GM21717 (cell line): Measurements from ENCODE around the gene DRD4.
"Not testable (repeated sequence)": the region's sequence is repeated elsewhere in the genome, so short reads cannot be mapped to it uniquely, and the experiment has no call there.

Experiments used
- ATAC-seq: cut with Tn5 transposase; IDR thresholded peaks from one replicate; pipeline ENCODE4 v1.9.1; 2021; ENCODE audit warnings: mild to moderate bottlenecking, moderate library complexity; ENCODE audit not compliant: unreplicated experiment

The DRD4 gene

DNA sequence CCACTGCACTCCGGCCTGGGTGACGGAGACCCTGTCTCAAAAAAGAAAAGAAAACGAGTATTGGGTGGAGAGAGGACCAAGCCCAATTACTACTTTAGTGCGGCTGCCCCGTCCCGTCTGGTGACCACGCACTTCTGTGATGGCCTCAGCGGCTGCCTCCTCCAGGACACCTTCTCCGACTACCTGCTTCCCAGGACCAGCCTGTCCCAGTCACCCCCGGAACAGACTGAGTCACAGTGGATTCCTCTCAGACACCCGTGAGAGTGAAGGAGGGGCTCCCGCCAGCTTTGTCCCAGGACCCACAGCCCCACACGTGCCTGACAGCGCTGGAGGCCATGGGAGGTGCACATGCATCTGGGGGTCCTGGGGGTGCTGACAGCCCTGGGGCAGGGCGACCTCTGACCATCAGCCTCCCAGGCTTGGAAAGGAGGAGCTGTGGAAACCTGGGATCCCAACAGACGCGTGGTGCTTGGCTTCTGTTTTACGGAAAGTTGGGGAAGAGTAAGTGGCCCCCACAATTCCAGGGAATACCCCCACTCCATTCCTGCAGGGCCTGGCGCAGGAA lies 4.8 kb downstream of the DRD4 start:
- no peak for ATAC-seq

- no peak for ATAC-seq
These were observed 6.3 kb downstream of the DRD4 start for GRCh38 chr11:643366-643765.

DNA sequence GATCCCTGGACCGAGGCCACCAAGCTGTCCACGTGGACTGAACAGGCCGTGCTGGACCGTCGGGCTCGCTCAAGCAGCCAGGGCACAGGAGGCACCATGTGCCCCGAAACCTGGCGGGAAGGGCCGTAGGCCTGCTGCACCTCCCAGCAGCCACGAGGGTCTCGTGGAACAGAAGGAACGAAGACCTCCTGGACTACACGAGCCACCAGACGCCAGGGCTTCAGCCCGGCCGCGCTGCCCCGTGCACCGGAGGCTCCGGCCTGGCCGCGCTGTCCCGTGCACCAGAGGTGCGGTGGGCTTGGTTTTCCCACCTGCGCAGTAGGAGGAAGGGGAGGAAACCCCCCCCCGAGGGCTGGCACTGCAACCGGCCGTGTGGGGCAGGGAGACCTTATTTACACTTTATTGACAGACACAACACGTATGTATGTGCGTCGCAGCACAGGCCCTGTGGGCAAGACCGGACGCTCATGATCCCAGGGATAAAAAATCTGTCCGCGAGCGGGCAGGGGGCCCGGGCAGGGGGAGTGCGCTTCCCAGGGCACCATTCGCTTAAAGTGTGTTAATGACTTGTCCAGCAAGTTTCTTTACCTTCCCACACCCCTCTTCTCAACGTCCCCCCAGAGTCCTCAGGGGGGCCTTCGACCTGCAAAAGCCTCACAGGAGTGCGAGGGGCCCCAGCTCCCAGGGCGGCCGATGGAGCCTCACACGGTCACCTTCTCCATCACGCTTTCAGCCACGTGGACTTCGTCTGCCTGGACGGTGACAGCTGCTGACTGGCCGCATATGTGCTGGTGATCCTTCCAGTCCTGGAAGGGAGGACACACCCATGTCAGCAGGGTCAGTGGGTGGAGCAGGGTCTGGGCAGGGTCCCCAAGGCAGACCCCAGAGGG lies 7.0 kb downstream of the DRD4 start:
- ATAC-seq, result no peak

DNA sequence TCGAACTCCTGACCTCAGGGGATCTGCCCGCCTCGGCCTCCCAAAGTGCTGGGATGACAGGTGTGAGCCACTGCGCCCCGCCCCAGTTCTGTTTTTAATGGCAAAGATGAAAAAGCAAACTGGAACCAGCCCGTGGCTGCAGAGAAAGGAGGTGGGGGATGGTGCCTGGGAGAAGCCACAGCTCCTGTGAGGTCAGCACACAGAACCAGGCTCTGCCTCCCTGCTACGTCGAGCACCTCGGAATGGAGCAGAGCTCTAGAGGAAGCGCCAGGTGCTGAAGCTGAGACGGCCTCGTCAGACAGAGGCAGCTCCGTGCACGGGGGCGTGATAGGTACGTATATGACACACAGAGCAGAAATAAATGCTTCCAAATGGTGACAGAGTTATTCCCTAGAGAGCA lies 8.5 kb downstream of the DRD4 start:
- ATAC-seq, result no peak

GRCh38 chr11:646214-646613 lies 9.1 kb downstream of the DRD4 start:
- ATAC-seq, result no peak

GRCh38 chr11:647672-648158 lies 10.6 kb downstream of the DRD4 start:
- not testable (repeated sequence) for ATAC-seq

- no peak for ATAC-seq
These were observed 13.4 kb downstream of the DRD4 start for GRCh38 chr11:650482-650881.

GRCh38 chr11:653136-653535 lies 16.1 kb downstream of the DRD4 start:
- ATAC-seq, result not testable (repeated sequence)

- ATAC-seq, result no peak
These were observed 16.8 kb downstream of the DRD4 start for GRCh38 chr11:653837-654236.

DNA sequence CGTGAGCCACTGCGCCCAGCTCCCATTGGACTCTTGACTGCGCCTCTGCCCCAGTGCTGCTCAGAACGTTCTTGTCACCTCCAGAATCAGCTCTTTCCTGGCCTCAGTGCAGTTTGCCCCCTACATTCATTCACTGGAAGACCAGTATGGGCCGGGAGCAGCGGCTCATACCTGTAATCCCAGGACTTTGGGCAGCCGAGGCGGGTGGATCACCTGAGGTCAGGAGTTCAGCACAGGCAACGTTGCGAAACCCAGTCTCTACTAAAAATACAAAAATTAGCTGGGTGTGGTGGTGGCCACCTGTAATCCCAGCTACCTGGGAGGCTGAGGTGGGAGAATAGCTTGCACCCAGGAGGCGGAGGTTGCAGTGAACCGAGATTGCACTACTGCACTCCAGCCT lies 17.4 kb downstream of the DRD4 start:
- ATAC-seq, result not testable (repeated sequence)

DNA sequence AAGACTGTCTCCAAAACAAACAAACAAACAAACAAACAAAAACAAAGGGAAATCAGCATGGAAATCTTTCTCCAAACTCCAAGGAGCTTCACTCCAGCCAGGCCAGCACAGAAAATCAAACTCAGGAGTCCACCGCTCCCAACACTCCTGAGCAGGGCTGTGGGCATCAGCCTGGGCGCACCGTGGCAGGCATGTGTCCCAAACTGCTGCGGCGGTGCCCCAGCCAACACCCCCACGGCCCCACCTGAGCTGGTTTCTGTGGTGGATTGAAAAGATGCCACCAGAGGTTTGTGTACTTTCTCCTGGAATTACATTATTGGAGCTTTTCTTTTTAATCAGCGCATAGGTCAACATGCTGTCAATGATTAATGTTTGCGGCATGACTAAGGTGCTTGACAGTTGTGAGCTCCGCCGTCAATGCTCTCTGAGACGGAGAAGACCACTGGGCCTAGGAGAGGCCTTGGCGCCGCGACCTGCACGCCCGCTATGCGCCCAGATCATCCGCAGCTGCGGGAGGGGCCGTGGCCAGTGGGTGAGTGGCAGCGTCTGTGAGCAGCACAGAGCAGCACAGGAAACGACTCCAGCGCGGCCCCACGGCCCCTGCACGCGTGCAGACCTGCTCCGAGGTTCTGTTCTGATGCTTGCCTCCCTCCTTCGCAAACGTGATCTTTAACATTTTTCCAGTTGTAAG lies 18.1 kb downstream of the DRD4 start:
- ATAC-seq, result no peak

GRCh38 chr11:656426-656825 lies 19.4 kb downstream of the DRD4 start:
- no peak for ATAC-seq

GRCh38 chr11:656866-657265 lies 19.8 kb downstream of the DRD4 start:
- ATAC-seq, result no peak

DNA sequence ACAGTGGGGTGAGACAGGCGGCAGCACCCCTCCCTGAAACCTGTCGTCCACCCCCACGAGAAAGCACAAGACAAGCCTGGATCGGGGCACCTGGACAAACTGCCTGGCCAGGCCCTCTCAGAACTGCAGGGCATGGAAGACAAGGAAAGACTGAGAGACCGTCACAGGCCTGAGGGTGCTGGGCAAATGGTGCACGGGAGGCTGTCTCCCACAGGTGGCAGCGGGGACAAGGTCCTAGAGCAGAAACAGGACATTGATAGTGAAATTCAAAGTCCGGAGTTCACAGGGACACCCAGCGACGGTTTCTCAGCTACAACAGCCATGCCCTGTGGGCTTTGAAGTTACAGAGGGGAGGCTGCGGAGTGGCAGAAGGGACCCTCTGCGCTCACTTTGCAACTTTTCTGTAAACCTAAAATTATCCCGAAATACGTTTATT lies 20.6 kb downstream of the DRD4 start:
- no peak for ATAC-seq

GRCh38 chr11:659532-660085 lies 22.5 kb downstream of the DRD4 start:
- ATAC-seq, result no peak

DNA sequence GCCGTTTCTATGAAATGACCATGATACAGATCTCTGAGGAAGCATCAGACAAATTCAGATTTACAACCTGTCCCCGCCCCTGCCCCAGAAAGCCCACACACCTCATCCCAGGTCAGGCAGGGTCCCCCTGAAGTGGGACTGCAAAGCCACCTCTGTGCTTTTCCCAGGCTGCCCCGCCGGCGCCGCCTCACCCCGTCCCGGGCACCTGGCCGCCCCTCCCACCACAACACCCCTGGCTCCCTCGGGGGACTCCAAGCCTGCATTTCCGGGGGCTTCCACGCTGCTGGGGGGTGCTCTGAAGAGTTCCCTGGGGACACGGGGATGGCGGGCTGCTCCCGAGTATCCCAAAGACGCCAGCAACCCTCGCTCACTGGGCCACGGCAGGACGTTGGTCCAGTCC lies 23.2 kb downstream of the DRD4 start:
- ATAC-seq, result no peak

DNA sequence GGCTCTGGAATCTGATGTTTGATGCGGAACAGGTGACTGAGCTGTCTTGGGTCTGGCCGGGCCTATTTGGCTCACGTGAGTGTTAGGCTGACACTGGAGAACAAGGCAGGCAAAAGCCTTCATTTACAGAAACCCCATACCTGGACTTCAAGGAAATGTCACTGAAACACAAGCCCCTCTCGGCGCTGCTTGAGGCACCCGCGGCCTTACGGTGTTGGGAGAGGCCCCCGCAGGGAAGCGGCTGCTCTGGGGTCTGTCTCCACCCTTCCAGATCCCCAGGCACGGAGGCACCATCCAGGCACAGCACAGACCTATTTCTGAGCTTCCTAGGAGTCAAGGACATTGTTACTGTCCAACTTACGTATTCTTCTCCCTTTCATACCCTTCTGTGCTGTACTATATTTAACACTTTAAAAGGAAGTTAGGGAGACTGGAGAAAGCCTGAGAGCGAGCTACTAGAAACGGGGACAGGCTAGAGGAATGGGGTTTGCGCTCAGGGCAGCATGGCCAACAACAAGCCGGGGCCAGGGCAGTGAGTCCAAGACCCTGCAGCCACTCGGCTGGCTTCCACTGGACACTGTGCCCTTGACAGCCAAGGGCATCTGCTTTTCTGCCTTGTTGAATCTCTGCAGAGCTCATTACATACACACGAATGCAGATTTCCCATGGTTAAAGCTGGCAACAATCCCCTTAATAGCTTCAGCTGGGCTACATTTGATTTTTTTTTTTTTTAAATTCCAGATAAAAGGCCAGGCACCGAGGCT lies 23.8 kb downstream of the DRD4 start:
- no peak for ATAC-seq

DNA sequence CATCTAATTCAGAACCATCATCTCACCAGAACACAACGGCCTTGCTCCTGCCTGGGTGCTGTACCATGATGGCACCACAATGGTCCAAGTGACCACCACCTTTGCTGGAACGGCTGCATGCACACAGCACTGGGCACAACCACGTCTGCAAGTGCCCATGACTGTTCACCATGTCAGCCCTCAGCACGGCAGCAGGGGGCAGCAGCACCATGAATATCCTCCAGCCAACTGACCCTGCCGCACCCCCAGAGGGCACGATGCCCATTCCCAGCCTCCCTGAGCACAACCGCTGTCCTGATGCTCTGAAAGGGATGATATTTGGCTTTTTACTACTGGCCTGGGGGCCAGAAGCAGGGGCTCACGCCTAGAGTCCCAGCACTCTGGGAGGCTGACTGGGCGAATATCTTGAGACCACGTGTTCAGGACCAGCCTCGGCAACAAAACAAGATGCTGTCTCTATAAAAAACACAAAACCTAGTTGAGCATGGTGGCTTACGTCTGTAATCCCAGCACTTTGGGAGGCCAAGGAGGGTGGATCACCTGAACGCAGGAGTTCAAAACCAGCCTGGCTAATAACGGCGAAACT lies 25.7 kb downstream of the DRD4 start:
- ATAC-seq, result no peak

GRCh38 chr11:665062-665703 lies 28.1 kb downstream of the DRD4 start:
- no peak for ATAC-seq
